Measurements from ENCODE around the gene MSLN.

Gene MSLN

DNA sequence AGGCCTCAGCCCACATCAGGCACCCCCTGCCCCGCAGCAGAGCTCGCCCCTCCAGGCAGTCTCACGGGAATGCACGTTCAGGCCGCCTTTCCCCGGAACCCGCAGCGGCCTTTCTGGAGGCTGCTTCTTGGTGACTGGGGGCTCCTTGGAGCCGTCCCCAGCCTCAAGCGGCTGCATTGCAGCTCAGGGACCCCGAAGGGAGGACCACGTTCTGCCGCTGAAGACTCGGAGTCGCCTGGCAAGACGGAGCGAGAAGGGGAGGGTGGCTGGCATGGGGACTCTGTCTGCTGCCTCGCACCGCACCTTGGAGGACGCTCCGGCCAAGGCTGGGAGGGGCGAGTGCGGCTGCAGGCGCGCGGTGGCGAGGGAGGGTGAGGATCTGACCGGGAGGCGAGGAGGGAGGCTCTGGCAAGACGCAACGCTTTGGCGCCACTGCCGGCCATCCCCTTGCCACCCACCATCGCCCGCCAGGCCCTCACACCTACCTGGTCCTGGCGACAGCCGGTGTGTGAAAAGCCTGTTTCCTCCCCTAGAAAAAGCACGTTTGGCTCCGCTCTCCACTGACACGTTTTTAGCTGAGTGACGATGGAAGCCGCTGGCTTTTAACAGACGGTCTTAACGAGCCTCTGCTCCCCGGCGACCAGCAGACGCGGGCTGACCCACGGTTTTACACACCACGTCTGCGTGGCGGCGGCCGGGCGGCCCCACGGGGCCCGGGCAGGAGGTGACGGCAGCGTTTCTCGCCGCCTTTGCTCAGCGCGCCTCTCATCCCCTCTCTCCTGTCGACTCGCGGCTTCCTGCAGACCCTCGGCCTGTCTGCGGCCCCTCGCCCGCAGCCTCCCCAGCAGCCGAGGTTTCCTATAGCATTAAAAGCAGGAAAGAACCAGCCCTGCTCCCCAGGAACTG is 56.7 kb downstream of the MSLN start:
- Histone ChIP-seq H3K27ac (ENCODE audit: low read depth, low read length) (no peak overlapping the region), H3K9ac (ENCODE audit: low read length) (no peak overlapping the region), H3K27me3 (ENCODE audit: low read length) (no peaks in the 10 kb centered on the region), H3K9me3 (ENCODE audit: insufficient read depth, low read length) (no peaks in the 10 kb centered on the region), H3K4me3 (ENCODE audit: insufficient read depth, low read length, poor library complexity, severe bottlenecking) (no peak overlapping the region), H3K79me2 (ENCODE audit: insufficient read depth, low read length) (no peaks in the 10 kb centered on the region), H4K20me1 (ENCODE audit: low read depth, low read length) (no peaks in the 10 kb centered on the region), H3K36me3 (ENCODE audit: low read length) (no peaks in the 10 kb centered on the region), H3K9me2 (replicated peaks; ENCODE audit: insufficient read depth, low read length) (no peaks in the 10 kb centered on the region), H3F3A (ENCODE audit: insufficient read depth) (no peaks in the 10 kb centered on the region), H2AFZ (ENCODE audit: low read depth, low read length, severe bottlenecking) (no peak overlapping the region), H3K4me2 (ENCODE audit: low read depth, low read length, poor library complexity, severe bottlenecking) (no peak overlapping the region)
- no peak for TF ChIP-seq EZH2phosphoT487 (conservative IDR thresholded peaks at IDR 0.05; ENCODE audit: low read length)
- TF ChIP-seq, protein P1, sequence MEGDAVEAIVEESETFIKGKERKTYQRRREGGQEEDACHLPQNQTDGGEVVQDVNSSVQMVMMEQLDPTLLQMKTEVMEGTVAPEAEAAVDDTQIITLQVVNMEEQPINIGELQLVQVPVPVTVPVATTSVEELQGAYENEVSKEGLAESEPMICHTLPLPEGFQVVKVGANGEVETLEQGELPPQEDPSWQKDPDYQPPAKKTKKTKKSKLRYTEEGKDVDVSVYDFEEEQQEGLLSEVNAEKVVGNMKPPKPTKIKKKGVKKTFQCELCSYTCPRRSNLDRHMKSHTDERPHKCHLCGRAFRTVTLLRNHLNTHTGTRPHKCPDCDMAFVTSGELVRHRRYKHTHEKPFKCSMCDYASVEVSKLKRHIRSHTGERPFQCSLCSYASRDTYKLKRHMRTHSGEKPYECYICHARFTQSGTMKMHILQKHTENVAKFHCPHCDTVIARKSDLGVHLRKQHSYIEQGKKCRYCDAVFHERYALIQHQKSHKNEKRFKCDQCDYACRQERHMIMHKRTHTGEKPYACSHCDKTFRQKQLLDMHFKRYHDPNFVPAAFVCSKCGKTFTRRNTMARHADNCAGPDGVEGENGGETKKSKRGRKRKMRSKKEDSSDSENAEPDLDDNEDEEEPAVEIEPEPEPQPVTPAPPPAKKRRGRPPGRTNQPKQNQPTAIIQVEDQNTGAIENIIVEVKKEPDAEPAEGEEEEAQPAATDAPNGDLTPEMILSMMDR (IDR thresholded peaks at IDR 0.05; ENCODE audit: insufficient read depth, low read length, poor library complexity, severe bottlenecking): no peak

DNA sequence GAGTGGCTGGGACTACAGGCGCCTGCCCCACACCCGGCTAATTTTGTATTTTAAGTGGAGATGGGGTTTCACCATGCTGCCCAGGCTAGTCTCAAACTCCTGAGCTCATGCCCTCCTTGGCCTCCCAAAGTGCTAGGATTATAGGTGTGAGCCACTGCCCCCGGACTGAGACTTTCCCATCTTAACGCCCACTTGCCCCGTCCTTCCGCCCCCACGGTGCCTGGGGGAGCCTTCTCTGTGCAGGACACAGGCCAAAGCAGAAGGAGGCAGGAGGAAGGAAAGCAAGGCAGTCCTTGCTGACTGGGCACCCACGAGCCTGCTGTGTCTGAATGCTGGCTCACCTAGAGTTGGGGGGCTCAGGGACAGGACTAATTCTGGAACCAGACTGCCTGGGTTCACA is 57.6 kb downstream of the MSLN start:
- Histone ChIP-seq H4K20me1 (ENCODE audit: low read depth, low read length) (no peaks in the 10 kb centered on the region), H2AFZ (ENCODE audit: low read depth, low read length, severe bottlenecking) (no peak overlapping the region), H3K9me2 (replicated peaks; ENCODE audit: insufficient read depth, low read length) (no peaks in the 10 kb centered on the region), H3K4me2 (ENCODE audit: low read depth, low read length, poor library complexity, severe bottlenecking) (no peak overlapping the region), H3K36me3 (ENCODE audit: low read length) (no peaks in the 10 kb centered on the region), H3K79me2 (ENCODE audit: insufficient read depth, low read length) (no peaks in the 10 kb centered on the region), H3K4me3 (ENCODE audit: insufficient read depth, low read length, poor library complexity, severe bottlenecking) (no peak overlapping the region), H3K9me3 (ENCODE audit: insufficient read depth, low read length) (no peaks in the 10 kb centered on the region), H3K27ac (ENCODE audit: low read depth, low read length) (no peak overlapping the region), H3K9ac (ENCODE audit: low read length) (no peak overlapping the region), H3K27me3 (ENCODE audit: low read length) (no peaks in the 10 kb centered on the region), H3F3A (ENCODE audit: insufficient read depth) (no peaks in the 10 kb centered on the region)
- no peak for TF ChIP-seq EZH2phosphoT487 (conservative IDR thresholded peaks at IDR 0.05; ENCODE audit: low read length)
- TF ChIP-seq, protein P1 (IDR thresholded peaks at IDR 0.05; ENCODE audit: insufficient read depth, low read length, poor library complexity, severe bottlenecking): no peak

Data from SU-DHL-6 (cell line).